B cell (primary cell): ENCODE data around the gene WDR7. TPM values are rescaled to one million over a fixed set of nuclear protein-coding genes. Genes with fewer than 3 reads are reported as not detected.

Experiments
- ATAC-seq: fragments of 200-7000 bp; cut with Tn5 transposase; one replicate; pipeline ENCODE4 v1.10.0; 2021; ENCODE audit warnings: low read depth, mild to moderate bottlenecking, moderate number of reproducible peaks, moderate library complexity
- CTCF ChIA-PET: fragments of 350-600 bp; sonication (Branson Sonifier 250); formaldehyde crosslinking; loops from one replicate; lab custom pipeline; 2021; ENCODE audit warnings: antibody characterized with exemption, inconsistent platforms; lab: Charles Lee
- POLR2A ChIA-PET: fragments of 350-600 bp; sonication (Branson Sonifier 250); formaldehyde crosslinking; loops from one replicate; lab custom pipeline; 2021; ENCODE audit warnings: antibody characterized with exemption; lab: Charles Lee
- DNase-seq: peaks from one replicate; pipeline ENCODE4 v3.0.0; 2013
- H2AFZ ChIP-seq: 2 replicates; pipeline ENCODE4 v1.6.1; 2012; ENCODE audit warnings: mild to moderate bottlenecking, low read depth, low read length; ENCODE audit not compliant: insufficient read depth, poor library complexity, severe bottlenecking
- H3K27ac ChIP-seq, 2 donors: 1 replicate in 1 of 2; 2 replicates in 1 of 2; pipeline ENCODE4 v1.5.1; 2012 to 2013; ENCODE audit warnings: low read length in 2 of 2, mild to moderate bottlenecking in 2 of 2, moderate library complexity in 1 of 2
- H3K27me3 ChIP-seq, 4 experiments: fragments of 200-600 bp in 1 of 4; sonication (generic) in 1 of 4; replicated peaks in 1 of 4; 1 replicate in 2 of 4; 2 replicates in 2 of 4; pipeline versions ENCODE4 v1.6.1 to v1.7.0; 2013 to 2016; ENCODE audit warnings: low read length in 3 of 4, mild to moderate bottlenecking in 2 of 4, mixed read lengths in 1 of 4, moderate library complexity in 1 of 4; ENCODE audit not compliant: insufficient read depth in 4 of 4, control insufficient read depth in 3 of 4; ENCODE audit errors: control extremely low read depth in 1 of 4
- H3K36me3 ChIP-seq, 2 experiments: replicated peaks in 1 of 2; 1 replicate in 1 of 2; 2 replicates in 1 of 2; pipeline versions ENCODE4 v1.6.1 to v1.7.1; 2013; ENCODE audit warnings: low read length in 1 of 2; ENCODE audit not compliant: insufficient read depth in 2 of 2, control insufficient read depth in 1 of 2; ENCODE audit errors: control extremely low read depth in 1 of 2, extremely low read depth in 1 of 2
- H3K4me1 ChIP-seq, 2 donors: fragments of 200-600 bp in 1 of 2; sonication (generic) in 1 of 2; 1 replicate in 1 of 2; 2 replicates in 1 of 2; pipeline versions ENCODE4 v1.5.1 to v1.6.1; 2013 to 2017; ENCODE audit warnings: low read length in 2 of 2; ENCODE audit not compliant: control insufficient read depth in 2 of 2, insufficient read depth in 2 of 2
- H3K4me2 ChIP-seq: replicated peaks from 2 replicates; pipeline ENCODE3; 2012; ENCODE audit warnings: mild to moderate bottlenecking, low read depth, low read length; ENCODE audit not compliant: poor library complexity, severe bottlenecking
- H3K4me3 ChIP-seq, 5 experiments: fragments of 200-600 bp in 1 of 5; sonication (generic) in 1 of 5; 1 replicate in 3 of 5; 2 replicates in 2 of 5; pipeline versions ENCODE4 v1.5.1 to v1.7.0; 2011 to 2016; ENCODE audit warnings: low read length in 4 of 5, mild to moderate bottlenecking in 4 of 5, low read depth in 2 of 5, control low read depth in 1 of 5, moderate library complexity in 1 of 5; ENCODE audit not compliant: insufficient read depth in 1 of 5; ENCODE audit errors: control extremely low read depth in 1 of 5, extremely low read depth in 1 of 5
- H3K79me2 ChIP-seq: fragments of 200-600 bp; sonication (generic); one replicate; pipeline ENCODE4 v1.6.0; 2016; ENCODE audit warnings: low read length; ENCODE audit not compliant: control insufficient read depth, insufficient read depth
- H3K9ac ChIP-seq: fragments of 200-600 bp; sonication (generic); 2 replicates; pipeline ENCODE4 v1.6.1; 2017; ENCODE audit warnings: mild to moderate bottlenecking, low read length, moderate library complexity
- H3K9me3 ChIP-seq, 3 donors: one replicate each; pipeline versions ENCODE4 v1.6.1 to v1.7.1; 2013; ENCODE audit warnings: low read length in 2 of 3; ENCODE audit not compliant: control insufficient read depth in 2 of 3, insufficient read depth in 1 of 3; ENCODE audit errors: control extremely low read depth in 1 of 3
- H4K20me1 ChIP-seq: 2 replicates; pipeline ENCODE4 v1.6.0; 2012; ENCODE audit warnings: mild to moderate bottlenecking, low read length; ENCODE audit not compliant: insufficient read depth, control insufficient read depth, poor library complexity, severe bottlenecking
- H3K27ac Mint-ChIP-seq: one replicate; pipeline ENCODE4 v1.8.0; 2021; ENCODE audit warnings: mixed read lengths
- H3K27me3 Mint-ChIP-seq: one replicate; pipeline ENCODE4 v1.8.0; 2021; ENCODE audit warnings: mixed read lengths
- H3K4me1 Mint-ChIP-seq: one replicate; pipeline ENCODE4 v1.8.0; 2021; ENCODE audit warnings: mixed read lengths
- H3K4me3 Mint-ChIP-seq: one replicate; pipeline ENCODE4 v1.8.0; 2021; ENCODE audit warnings: mixed read lengths
- H3K9me3 Mint-ChIP-seq: one replicate; pipeline ENCODE4 v1.8.0; 2022; ENCODE audit warnings: mixed read lengths; ENCODE audit not compliant: insufficient read depth
- EZH2 ChIP-seq: IDR thresholded peaks from 2 replicates; pipeline ENCODE4 v1.6.1; 2012; ENCODE audit warnings: borderline replicate concordance, low read depth, mild to moderate bottlenecking, moderate library complexity, low read length; ENCODE audit not compliant: insufficient read depth, poor library complexity, severe bottlenecking
- WGBS: methylation state at CpG from one replicate; pipeline ENCODE4 v1.1.5; 2013; ENCODE audit warnings: missing lambda C conversion rate; ENCODE audit not compliant: insufficient coverage; 5-methylcytosine and 5-hydroxymethylcytosine counted together
- intact Hi-C: fragments of 100-400 bp; cut with micrococcal nuclease; formaldehyde crosslinking; loops from one replicate; pipeline ENCODE4 v1.10.0; 2022
- polyA plus RNA-seq: library from polyadenylated mRNA; depleted of rRNA; stranded (reverse); fragments of >200 nt; gene quantifications from 2 replicates; pipeline ENCODE4 v1.2.3, GENCODE V29; 2012
- total RNA-seq, 2 donors: library from RNA; stranded (reverse); fragments of 120-200 nt in 1 of 2; gene quantifications; 1 replicate in 1 of 2; 2 replicates in 1 of 2; pipeline versions ENCODE4 v1.2.3 to v1.2.4, GENCODE V29; 2013 to 2022
- TF ChIP-seq, protein P1 (sequence below): fragments of 200-600 bp; IDR thresholded peaks from one replicate; pipeline ENCODE4 v1.8.0; 2022; ENCODE audit warnings: antibody characterized with exemption, mild to moderate bottlenecking

Gene WDR7
- total and polyA plus RNA-seq, 2 donors (not counting 1 experiment from before 2014, with no cell fraction given) = 5.5 to 45.0 TPM

DNA sequence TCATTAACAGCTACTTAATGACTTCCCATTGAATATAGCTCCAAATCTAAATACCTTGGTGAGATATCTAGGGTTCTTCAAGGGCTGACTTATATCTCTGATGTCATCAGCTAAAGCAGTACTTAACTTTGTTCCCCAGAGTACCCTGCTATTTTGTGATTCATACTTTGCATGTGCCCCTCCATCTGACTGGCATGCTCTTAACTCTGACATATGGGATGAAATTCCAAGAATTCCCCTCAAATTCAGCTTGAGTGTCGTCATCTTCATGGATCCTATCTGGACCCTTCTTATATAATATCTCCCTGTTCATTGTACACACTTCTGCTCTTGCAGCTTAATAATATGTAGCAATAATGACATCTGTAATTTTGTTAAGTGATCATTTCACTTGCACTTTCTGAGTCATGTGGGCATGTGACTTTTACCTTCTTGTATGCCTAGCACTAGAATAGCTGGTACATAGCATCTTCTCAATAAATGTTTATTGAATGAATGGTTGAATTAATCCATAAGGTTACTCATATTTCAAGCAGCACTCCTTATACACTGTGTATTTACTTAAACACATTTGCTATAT lies 172.9 kb downstream of the WDR7 start:
- Histone ChIP-seq H3K4me1 (no peaks in the 10 kb centered on the region), H3K27me3 (no peaks in the 10 kb centered on the region), H2AFZ (no peak overlapping the region), H3K79me2 (no peaks in the 10 kb centered on the region), H4K20me1 (no peaks in the 10 kb centered on the region), H3K9me3 (peaks cover 0 to 1% (median 0%) of the 10 kb centered on the region in 3 donors), H3K9ac (no peak overlapping the region), H3K36me3 (peaks cover 0 to under 1% of the 10 kb centered on the region in 2 experiments), H3K4me2 (no peak overlapping the region), H3K4me3 (no peak overlapping the region), H3K27ac (no peak overlapping the region)
- intact Hi-C loops = no loop called here
- no peak overlapping the region for H3K4me3 Mint-ChIP-seq
- WGBS = no CpG with 5 or more reads among the region's 1 CpG
- H3K27ac Mint-ChIP-seq = no peak overlapping the region
- H3K27me3 Mint-ChIP-seq = no peaks in the 10 kb centered on the region
- no peak for TF ChIP-seq EZH2
- TF ChIP-seq, protein P1, sequence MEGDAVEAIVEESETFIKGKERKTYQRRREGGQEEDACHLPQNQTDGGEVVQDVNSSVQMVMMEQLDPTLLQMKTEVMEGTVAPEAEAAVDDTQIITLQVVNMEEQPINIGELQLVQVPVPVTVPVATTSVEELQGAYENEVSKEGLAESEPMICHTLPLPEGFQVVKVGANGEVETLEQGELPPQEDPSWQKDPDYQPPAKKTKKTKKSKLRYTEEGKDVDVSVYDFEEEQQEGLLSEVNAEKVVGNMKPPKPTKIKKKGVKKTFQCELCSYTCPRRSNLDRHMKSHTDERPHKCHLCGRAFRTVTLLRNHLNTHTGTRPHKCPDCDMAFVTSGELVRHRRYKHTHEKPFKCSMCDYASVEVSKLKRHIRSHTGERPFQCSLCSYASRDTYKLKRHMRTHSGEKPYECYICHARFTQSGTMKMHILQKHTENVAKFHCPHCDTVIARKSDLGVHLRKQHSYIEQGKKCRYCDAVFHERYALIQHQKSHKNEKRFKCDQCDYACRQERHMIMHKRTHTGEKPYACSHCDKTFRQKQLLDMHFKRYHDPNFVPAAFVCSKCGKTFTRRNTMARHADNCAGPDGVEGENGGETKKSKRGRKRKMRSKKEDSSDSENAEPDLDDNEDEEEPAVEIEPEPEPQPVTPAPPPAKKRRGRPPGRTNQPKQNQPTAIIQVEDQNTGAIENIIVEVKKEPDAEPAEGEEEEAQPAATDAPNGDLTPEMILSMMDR = no peak
- H3K4me1 Mint-ChIP-seq = no peaks in the 10 kb centered on the region
- ChIA-PET POLR2A (no interaction called here), CTCF (no interaction called here)
- ATAC-seq (no peak), DNase-seq (no peak)
- H3K9me3 Mint-ChIP-seq = peaks cover 2% of the 10 kb centered on the region

DNA sequence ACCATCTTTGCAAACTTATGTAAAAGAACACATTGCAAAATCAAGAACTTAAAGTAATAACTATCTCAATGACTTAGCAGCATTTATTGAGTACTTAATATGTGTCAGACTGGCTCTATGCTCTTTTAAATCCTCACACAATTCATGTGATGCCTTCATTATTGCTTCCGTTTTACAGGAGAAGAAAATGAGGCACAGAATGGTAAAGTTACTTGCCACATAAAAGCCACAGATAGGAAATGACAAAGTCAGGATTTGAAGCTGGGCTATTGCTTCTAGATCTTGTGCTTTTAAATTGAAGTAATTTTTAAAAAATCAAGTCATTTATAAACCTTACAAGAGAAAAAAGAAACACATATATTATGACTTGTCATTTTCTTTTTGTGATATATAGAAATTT lies 174.2 kb downstream of the WDR7 start:
- Histone ChIP-seq H2AFZ (no peak overlapping the region), H3K27me3 (no peaks in the 10 kb centered on the region), H3K4me1 (no peaks in the 10 kb centered on the region), H3K4me3 (no peak overlapping the region), H3K9ac (no peak overlapping the region), H3K27ac (no peak overlapping the region), H3K9me3 (peaks cover 0 to 1% (median 0%) of the 10 kb centered on the region in 3 donors), H3K36me3 (no peaks in the 10 kb centered on the region), H4K20me1 (no peaks in the 10 kb centered on the region), H3K79me2 (no peaks in the 10 kb centered on the region), H3K4me2 (no peak overlapping the region)
- no peak for ATAC-seq
- ChIA-PET POLR2A (no interaction called here), CTCF (no interaction called here)
- no peaks in the 10 kb centered on the region for H3K27me3 Mint-ChIP-seq
- H3K4me1 Mint-ChIP-seq = no peaks in the 10 kb centered on the region
- no peak overlapping the region for H3K4me3 Mint-ChIP-seq
- no peak overlapping the region for H3K27ac Mint-ChIP-seq
- TF ChIP-seq, protein P1 = no peak
- TF ChIP-seq EZH2 = no peak
- no CpG with 5 or more reads among the region's 1 CpG for WGBS
- no peak for DNase-seq
- intact Hi-C loops = no loop called here
- peaks cover 2% of the 10 kb centered on the region for H3K9me3 Mint-ChIP-seq
